ENCODE data around the gene PERM1.
"Not testable (repeated sequence)": the region's sequence is repeated elsewhere in the genome, so short reads cannot be mapped to it uniquely, and the experiment has no call there.

PERM1 gene

GRCh38 chr1:981491-981954, 370 bp downstream of the PERM1 start:
- TF ChIP-seq CTCF (IDR thresholded peaks at IDR 0.05; ENCODE audit: borderline replicate concordance, insufficient read depth, low read depth, low read length) = no peak
- H3K4me3 ChIP-seq (ENCODE audit: low read depth, low read length) = no peak overlapping the region

- no peak overlapping the region for H3K4me3 ChIP-seq (ENCODE audit: low read depth, low read length)
- no peak for TF ChIP-seq CTCF (IDR thresholded peaks at IDR 0.05; ENCODE audit: borderline replicate concordance, insufficient read depth, low read depth, low read length)
Measured at GRCh38 chr1:980602-981395, 1.1 kb downstream of the PERM1 start.

GRCh38 chr1:980137-980571, 1.7 kb downstream of the PERM1 start:
- no peak overlapping the region for H3K4me3 ChIP-seq (ENCODE audit: low read depth, low read length)
- no peak for TF ChIP-seq CTCF (IDR thresholded peaks at IDR 0.05; ENCODE audit: borderline replicate concordance, insufficient read depth, low read depth, low read length)

- no peak for TF ChIP-seq CTCF (IDR thresholded peaks at IDR 0.05; ENCODE audit: borderline replicate concordance, insufficient read depth, low read depth, low read length)
- H3K4me3 ChIP-seq (ENCODE audit: low read depth, low read length) = no peak overlapping the region
Measured at GRCh38 chr1:979744-980072, 2.2 kb downstream of the PERM1 start.

- H3K4me3 ChIP-seq (ENCODE audit: low read depth, low read length) = no peak overlapping the region
- no peak for TF ChIP-seq CTCF (IDR thresholded peaks at IDR 0.05; ENCODE audit: borderline replicate concordance, insufficient read depth, low read depth, low read length)
Measured at GRCh38 chr1:978835-979743, 2.8 kb downstream of the PERM1 start.

GRCh38 chr1:978069-978834, 3.6 kb downstream of the PERM1 start:
- no peak for TF ChIP-seq CTCF (IDR thresholded peaks at IDR 0.05; ENCODE audit: borderline replicate concordance, insufficient read depth, low read depth, low read length)
- H3K4me3 ChIP-seq (ENCODE audit: low read depth, low read length) = no peak overlapping the region

GRCh38 chr1:976791-977190, 5.1 kb downstream of the PERM1 start:
- not testable (repeated sequence) for H3K4me3 ChIP-seq (ENCODE audit: low read depth, low read length)
